Endothelial cell of umbilical vein (primary cell): ENCODE data around the gene VEGFC.

Experiments used
- EZH2 ChIP-seq: IDR thresholded peaks from 2 replicates; pipeline ENCODE4 v1.6.1; 2012; ENCODE audit warnings: borderline replicate concordance, low read depth, mild to moderate bottlenecking, moderate library complexity, low read length, inconsistent platforms; ENCODE audit not compliant: severe bottlenecking
- FOS ChIP-seq: IDR thresholded peaks from 2 replicates; pipeline ENCODE4 v1.6.1; 2011; ENCODE audit warnings: mild to moderate bottlenecking, low read length, moderate library complexity, borderline replicate concordance; ENCODE audit not compliant: insufficient read depth
- GATA2 ChIP-seq: IDR thresholded peaks from 2 replicates; pipeline ENCODE4 v1.7.0; 2011; ENCODE audit warnings: low read depth, mild to moderate bottlenecking, moderate library complexity, mixed read lengths, low read length; ENCODE audit not compliant: insufficient read length, insufficient read depth
- MYC ChIP-seq: IDR thresholded peaks from one replicate; pipeline ENCODE4 v1.6.1; 2011; ENCODE audit warnings: mild to moderate bottlenecking, low read depth, low read length
- POLR2A ChIP-seq: IDR thresholded peaks from 2 replicates; pipeline ENCODE4 v1.6.1; 2012; ENCODE audit warnings: low read depth, mild to moderate bottlenecking, control low read depth, low read length
- POLR2AphosphoS5 ChIP-seq: IDR thresholded peaks from 2 replicates; pipeline ENCODE4 v1.6.1; 2012; ENCODE audit warnings: low read depth, mild to moderate bottlenecking, control low read depth, low read length, moderate library complexity; ENCODE audit not compliant: insufficient read depth
- TF ChIP-seq, protein P1 (sequence below), 2 donors: IDR thresholded peaks; 1 replicate in 1 of 2; 2 replicates in 1 of 2; pipeline ENCODE4 v1.5.1; 2011; ENCODE audit warnings: low read length in 2 of 2, mild to moderate bottlenecking in 2 of 2, moderate library complexity in 2 of 2, control low read depth in 1 of 2, inconsistent platforms in 1 of 2, low read depth in 1 of 2; ENCODE audit not compliant: insufficient read depth in 1 of 2; ENCODE audit errors: extremely low read depth in 1 of 2
- TF ChIP-seq, protein P2 (sequence below): IDR thresholded peaks from 2 replicates; pipeline ENCODE4 v1.6.1; 2011; ENCODE audit not compliant: insufficient read depth, insufficient read length

DNA sequence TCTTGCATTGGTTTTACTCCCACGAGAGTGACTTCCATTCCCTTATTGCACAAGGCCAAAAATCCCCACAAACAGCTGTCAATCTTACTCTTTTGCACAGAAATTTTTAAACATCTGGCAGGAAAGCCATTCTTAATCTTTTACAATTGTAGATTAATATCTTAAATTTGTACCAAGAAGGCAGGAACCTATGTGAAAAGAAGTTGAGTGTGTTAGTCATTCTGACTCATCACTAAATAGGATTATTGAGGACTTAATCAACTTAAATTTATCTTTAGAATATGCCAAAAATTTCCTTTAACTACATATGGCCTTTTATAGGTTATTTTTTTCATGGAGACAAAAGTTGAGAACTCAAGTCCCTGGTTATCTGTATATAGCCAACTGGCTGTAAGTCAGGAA, 49.0 kb upstream of the VEGFC start:
- TF ChIP-seq, protein P1, sequence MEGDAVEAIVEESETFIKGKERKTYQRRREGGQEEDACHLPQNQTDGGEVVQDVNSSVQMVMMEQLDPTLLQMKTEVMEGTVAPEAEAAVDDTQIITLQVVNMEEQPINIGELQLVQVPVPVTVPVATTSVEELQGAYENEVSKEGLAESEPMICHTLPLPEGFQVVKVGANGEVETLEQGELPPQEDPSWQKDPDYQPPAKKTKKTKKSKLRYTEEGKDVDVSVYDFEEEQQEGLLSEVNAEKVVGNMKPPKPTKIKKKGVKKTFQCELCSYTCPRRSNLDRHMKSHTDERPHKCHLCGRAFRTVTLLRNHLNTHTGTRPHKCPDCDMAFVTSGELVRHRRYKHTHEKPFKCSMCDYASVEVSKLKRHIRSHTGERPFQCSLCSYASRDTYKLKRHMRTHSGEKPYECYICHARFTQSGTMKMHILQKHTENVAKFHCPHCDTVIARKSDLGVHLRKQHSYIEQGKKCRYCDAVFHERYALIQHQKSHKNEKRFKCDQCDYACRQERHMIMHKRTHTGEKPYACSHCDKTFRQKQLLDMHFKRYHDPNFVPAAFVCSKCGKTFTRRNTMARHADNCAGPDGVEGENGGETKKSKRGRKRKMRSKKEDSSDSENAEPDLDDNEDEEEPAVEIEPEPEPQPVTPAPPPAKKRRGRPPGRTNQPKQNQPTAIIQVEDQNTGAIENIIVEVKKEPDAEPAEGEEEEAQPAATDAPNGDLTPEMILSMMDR (IDR thresholded peaks at IDR 0.05; ENCODE audit: extremely low read depth in 1 of 2, insufficient read depth in 1 of 2, low read depth in 1 of 2, low read length in 2 of 2), result no peak
- TF ChIP-seq, protein P2, sequence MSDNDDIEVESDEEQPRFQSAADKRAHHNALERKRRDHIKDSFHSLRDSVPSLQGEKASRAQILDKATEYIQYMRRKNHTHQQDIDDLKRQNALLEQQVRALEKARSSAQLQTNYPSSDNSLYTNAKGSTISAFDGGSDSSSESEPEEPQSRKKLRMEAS, result no peak
- no peak for TF ChIP-seq POLR2A
- TF ChIP-seq POLR2AphosphoS5, result peak; percentile 28
- peak; percentile 89 for TF ChIP-seq GATA2
- no peak for TF ChIP-seq MYC
- TF ChIP-seq EZH2, result no peak
- peak; percentile 90 for TF ChIP-seq FOS
